NCI-H524 (cell line): ENCODE data around the gene FYB1.

Experiments
- DNase-seq, 2 experiments: peaks; one replicate each; lab custom pipeline; 2025; lab: John Stamatoyannopoulos, UW

The FYB1 gene

DNA sequence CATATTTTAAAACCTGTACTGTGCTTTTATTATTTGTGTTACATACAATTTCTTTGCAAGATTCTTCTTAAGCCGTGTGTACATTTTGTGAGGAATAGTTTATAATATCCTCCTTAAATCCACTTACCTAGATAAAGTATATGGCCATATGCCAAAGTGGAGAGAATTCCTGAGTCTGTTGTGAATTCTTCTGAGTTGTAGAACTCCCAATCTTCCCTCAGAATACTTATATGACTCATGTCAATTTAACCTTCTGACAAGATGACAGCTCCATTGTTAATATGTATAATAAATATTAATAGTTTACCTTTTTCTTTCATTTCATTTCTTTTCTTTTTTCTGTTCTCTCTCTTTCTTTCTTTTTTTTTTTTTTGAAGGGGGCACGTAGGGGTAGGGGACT, 139.2 kb downstream of the FYB1 start:
- DNase-seq = no peak

DNA sequence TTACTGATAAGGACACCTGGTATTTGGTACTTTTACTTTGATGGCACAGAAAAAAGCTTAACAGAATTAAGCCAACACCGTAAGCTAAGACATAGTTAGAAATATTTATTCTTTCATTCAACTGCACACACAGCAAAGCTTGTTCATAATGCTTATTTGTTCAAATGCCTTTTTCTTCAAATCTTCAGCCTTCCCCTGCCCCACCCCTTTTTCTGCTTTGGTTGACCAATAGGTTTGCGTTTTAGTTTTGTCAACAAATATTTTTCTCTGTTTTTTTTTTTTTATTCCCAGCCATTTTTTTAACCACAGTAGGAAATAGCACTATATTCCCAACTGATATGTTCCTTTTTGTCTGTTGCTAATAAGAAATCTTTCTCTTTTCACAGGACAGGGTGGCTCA, 140.2 kb downstream of the FYB1 start:
- DNase-seq = no peak

DNA sequence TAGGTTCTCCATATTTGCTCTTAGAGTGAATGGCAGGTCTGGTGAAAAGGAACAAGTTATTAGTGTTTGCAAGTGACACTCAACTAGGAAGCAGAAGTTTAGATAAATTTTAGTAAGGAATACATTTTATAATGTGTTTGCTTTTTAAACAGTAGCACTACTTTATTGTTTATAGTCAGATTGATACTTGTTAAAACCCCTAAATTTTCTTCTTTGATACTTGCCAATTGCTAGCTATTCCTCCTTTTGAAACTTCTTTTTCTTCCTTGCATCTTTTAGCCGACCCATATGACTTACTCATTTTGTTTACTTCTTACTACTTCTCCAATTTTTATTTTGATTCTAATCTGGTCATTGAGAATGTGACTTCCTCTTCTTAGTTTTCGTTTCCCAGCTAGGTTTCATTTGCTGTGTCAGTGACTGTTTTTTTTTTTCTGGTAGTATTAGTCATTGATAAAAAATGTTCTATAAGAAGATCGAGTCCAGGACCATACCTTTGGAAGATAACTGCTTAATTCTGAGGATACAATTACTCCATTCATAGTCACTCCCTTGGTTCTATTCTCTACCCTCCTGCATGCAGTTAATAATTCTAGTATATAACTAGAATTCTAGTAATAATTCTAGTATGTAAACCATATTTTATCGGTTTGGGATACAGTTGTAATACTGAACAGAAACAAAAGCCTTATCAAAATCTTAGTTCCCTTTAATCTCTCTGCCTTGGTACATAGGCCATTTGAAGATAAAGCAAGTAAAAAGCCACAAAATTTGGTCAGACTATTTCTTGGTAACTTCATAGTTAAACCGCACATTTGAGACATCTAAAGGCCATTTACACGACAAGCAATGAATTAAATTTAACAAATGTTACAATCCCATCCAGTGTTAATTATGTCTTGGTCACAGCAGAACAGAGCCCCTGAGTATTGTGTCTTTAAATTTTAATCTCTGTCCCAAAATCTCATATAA, 142.3 kb downstream of the FYB1 start:
- DNase-seq = no peak

DNA sequence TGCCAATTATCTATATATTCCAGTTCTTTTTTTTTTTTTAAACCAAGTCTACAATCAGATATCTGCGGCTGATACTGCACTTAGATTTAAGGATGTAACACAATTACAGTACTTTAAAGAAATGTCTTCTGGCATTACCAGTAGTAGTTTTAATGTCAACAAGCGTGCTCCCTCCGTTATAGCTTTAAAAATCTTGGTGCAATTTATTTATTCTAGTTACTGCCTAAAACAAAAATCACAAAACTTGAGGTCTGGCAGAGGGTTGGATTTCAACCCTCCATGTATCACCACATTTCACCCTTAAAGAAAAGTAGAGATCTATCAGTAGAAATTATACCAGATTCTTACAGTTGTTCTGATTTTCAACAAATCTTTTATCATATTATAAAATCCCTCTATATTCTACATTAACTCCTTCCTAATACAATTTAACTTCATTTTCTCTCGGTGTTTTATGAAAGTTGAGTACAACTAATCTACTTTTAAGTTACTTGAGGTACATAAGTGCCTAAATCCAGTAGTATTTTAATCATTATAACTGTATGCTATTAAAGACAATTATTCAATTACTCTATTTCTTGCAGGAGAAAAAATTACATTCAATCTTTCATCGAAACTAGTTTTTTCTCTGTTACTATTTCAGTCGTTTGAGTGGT, 143.1 kb downstream of the FYB1 start:
- DNase-seq = no peak

DNA sequence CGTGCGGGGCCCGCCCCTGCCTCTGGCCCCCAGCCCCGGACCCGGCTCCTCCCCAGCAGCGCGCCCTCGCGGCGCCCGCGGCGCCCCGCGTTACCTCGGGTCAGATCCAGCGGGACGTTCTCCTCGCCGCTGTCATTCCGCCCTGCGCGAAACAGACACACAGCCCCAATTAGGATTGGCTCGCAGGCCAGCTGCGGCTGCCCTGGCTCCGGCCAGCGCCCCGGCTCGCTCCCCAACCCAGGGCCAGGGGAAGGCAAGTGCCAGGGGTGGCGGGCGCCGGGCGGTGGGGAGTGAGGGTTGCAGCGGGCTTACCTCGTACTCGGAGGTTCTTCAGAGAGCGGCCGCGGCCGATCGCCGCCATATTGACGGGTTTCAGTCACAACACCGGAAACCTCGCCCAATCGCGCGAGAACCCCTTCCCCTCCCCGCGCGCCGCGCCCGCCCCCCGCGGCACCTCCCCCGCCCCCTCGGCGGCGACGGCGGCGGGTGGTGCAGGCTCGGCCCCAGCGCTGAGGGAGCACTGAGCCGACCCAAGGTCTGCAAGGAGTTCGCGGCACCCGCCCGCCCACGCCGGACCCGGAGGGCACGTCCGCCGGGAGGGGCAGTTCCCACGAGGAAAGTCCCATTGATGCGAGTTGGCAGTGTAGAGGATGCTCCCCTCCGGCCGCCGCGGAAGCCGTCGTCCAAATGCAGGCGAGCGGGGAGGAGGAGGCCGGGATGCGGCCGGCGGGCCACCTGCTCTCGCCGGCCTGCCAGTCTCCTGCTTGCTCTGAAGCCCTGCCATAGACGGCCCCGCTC, 145.1 kb downstream of the FYB1 start, which contains the start of gene RICTOR:
TSS of gene RICTOR (minus strand) at position 383 of the 798 bp plus-strand sequence. CDS start at position 361, 22 bp downstream.
- peak; percentile 83 to 93 for DNase-seq

DNA sequence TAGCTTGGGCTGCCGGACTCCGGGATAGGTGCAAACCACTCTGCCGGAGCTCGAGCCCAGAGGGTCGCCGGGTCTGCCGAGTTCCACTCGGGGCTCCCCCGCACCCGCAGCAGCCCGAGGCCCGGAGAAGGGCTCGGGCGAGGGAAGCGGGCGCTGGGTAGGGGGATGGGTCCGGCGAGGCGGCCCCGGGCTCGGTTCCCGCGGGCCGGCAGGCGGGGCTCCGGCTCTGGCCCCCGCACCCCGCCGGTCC, 145.7 kb downstream of the FYB1 start:
- no peak for DNase-seq

DNA sequence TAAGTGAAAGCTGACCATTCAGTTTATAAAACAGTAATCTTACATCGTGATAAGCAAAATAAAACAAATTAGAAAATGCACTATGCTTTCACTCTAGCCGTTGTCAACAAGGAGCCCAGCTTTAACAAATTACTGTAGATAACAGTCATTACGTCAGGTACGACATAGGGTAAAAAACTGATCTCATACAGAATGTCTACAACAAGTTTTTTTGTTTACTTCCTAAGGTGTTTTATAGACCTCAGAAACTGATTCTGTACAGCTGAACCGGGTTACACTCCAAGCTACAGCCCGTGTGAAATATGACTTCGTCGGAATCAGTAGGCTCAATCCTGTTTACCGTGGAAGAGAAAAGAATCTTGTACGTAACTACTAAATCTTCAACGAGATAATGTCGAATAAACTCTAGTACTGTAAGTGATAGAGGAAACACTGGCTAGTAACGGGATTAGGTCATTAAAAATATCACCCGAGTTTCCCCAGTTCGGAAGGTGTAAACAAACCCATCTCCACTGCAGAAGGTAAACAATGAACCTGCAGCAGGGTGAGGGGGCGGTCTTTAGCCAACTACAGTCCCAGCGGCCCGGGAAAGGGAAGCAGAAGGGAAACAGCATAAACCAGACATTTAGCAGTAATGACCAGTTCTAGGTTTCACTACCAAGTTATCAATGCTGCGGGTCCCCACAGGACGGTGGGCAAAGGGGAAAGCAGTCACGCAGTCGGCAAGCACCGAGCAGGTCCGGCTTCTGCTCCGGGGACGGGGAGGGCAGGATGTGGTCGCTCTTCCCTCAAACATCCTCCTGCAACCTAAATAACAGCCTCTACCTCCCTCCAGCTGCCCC, 146.2 kb downstream of the FYB1 start:
- peak; percentile 9 to 44 for DNase-seq

DNA sequence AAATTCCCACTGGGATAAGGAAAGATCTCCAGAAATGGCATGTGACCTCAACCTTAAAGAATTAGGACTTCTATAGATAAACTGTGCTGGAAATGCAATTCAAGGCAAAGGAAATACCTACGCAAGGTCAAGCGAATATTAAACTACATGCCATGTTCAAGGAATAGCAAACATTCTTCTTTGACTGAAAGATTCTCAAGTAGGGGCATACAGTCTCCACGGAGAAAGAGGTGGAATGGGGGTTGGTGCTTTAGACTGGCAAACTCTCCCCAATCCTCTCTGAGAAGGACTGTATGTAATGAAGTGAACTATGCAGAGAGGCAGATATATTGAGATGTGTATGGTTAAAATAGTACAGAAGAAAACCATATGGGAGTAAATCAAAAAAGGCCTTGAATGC, 151.3 kb downstream of the FYB1 start:
- no peak for DNase-seq

DNA sequence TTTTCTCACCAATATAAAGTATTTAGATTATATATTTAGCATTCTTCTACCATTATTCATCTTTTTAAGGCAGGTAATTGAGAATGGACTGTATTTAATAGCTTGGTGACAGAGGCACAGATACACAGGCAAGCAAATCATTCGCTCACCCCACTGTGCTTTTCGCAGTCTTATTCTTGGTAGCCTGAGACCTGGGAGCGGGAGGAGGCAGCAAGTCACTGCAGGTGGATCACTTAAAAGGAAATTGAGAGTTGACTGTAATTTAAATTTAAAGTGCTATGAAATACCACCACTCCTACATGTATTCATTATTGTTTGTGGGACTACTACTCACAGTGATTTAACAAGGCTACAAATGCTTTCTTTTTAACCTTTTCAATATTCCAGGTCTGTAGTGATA, 154.9 kb downstream of the FYB1 start:
- no peak for DNase-seq

DNA sequence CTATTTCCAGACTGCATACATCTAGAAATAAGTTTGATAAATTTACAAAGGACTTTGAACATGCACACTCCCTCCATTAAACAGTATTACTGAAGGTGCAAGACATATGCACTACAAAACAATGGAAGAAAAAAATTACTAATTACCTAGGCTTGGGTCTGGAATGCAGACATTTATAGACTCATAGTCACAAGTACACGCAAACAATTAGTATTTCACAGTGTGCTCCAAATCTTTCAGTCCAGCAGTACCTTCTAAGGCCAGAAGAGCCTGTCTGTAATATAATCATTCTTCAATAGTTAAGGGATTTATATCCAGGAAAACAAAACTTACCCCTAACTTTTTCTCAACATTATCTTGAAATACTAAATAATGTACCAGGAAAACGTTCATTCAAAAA, 156.3 kb downstream of the FYB1 start:
- DNase-seq = no peak

DNA sequence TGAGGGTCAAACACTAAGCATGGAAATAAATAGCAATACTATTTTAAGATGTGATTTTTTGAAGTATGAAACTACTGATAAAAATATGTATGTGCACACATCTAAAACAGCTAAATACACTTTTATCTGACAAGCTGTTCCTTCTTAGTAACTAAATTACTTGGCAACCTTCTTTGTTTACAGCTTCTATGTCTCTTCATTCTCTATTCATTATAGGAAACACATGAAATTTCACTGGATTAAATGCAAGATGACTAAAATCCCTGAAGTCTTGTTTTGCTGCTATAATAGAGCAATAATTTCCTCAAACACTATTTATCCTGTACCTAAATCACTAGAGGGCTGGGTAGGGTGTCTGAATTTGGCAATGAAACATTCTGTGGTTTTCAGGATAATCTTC, 156.8 kb downstream of the FYB1 start:
- no peak for DNase-seq

DNA sequence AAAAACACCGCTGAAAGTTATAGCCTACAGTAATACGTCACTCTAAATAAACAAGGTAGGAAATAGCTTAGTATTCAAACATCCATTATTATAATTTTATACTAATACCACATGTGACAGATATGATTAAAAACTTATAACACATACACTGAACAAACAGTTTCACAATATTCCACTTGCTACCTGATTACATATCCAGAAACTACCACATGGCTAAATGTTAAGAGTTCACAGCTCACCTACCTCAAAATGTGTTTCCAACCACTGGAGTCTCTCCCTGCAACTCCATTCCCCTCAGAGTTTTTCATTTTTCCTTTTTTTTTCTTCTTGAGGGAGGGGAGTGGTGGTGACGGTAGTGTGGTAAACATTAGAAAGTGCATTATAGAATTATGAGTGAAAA, 157.3 kb downstream of the FYB1 start:
- DNase-seq = no peak

DNA sequence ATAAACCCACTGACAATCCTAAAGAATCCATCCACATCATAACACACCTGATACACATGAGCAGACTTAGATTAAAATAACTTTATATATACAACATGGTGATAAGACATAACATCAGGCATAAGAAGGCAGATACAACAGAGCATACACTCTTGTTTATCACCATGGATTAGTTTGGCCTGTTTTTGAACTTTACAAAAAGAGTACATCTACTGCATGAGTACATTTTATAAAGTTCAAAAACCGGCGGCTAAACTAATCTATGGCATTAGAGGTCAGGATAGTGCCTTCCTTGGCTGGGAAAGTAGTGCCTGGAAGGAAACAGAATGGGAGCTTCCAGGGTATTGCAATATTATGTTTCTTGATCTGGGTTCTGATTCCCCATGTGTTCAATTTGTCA, 160.3 kb downstream of the FYB1 start:
- DNase-seq = no peak

DNA sequence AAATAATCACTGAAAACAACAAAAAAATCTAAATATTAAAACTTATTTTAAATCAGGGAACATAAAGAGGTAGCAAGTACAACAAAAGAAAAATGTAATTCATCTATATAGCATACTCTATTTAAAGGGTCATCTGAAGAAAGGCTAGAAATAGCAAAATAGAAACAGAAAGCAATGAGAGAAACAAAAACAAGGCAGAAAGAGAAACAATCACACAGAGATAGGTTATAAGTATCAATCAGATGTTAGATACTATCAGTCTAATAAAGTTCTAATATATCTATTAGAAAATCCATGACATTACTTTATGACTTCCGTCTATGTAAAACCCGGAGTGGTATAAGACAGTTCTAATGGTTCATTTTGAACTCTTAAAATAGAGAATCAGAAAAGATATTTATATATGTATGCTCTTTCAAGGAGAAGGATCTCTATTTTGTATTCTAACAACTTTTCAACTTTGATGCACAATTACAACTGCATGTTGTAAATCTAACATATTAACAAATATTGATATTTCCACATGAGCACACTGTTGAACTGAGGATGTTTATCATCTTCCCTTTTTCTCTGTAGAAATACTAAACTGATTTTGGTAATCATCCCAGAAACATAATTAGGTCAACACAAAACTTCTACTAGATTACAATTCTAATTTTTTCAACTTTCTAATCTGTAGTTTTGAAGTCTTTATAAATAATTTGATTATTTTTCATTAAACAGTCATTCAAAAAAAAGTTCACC, 161.0 kb downstream of the FYB1 start:
- no peak for DNase-seq

DNA sequence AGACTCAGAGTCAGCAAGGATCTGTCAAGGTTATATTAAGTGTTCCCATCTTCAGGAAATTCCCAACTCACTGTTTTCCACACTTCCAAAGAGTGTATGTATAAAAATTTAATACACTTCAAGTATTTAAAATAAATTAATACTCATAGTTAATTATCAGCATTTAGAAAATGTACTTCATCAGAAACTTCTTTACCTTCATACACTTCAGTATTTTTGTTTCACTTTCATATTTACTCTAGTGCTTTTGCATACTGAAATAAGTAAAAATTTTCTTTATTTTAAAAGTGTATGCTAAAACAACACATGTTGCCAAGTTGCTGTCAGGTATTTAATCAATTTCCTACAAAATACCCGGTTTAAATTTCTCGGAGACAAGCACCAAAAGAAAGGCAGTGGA, 161.6 kb downstream of the FYB1 start:
- DNase-seq = no peak

DNA sequence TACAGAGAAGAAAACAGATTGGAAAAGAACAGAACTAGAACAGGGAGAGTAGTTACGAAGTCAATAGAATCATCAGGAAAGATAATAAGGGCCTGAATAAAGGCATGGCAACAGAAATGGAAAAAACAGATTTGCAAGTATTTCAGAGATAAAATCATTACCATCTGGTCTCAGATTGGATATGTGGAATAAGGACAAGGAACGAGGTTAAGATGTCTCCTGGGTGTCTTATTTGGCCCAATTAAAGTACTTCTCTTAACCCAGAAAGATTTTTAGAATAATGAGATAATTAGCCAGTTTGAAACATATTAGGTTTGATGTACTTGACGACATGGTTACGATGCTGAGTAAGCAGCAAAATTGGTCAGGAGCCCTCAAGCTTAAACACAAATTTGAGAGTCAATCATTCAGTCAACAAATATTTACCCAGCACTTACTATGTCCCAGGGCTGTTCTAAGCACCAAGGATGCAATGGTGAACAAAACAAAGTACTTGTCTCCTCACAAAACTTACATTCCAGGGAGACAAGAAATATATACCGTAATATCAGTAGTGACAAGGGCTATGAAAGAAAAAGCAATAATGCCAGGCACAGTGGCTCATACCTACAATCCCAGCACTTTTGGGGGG, 163.5 kb downstream of the FYB1 start:
- DNase-seq = no peak
